K562 (cell line): ENCODE measurements around the gene SULT2B1.

ENCODE experiments used
- BRCA1 ChIP-seq, 2 experiments: fragments of 450-650 bp in 1 of 2; sonication (generic) in 1 of 2; formaldehyde crosslinking in 1 of 2; IDR thresholded peaks; 2 replicates each; pipeline versions ENCODE4 v1.5.0 to v1.6.1; 2017 to 2020; ENCODE audit warnings: mild to moderate bottlenecking in 1 of 2, missing genetic modification reagents in 1 of 2
- CAMTA2 ChIP-seq: fragments of 250-450 bp; sonication (Bioruptor Pico); conservative IDR thresholded peaks from 2 replicates; pipeline ENCODE4 v1.5.1; 2022
- CEBPB ChIP-seq: fragments of 450-650 bp; IDR thresholded peaks from 2 replicates; pipeline ENCODE4 v1.6.1; 2016; ENCODE audit warnings: missing genetic modification characterization, missing compliant biosample characterization
- CTCF ChIP-seq, 3 experiments: IDR thresholded peaks in 2 of 3; conservative IDR thresholded peaks in 1 of 3; 2 replicates each; pipeline ENCODE4 v1.5.1; 2011 to 2012; ENCODE audit warnings: low read length in 3 of 3, mild to moderate bottlenecking in 3 of 3, control low read depth in 2 of 3, improper control_type of control experiment in 1 of 3, inconsistent platforms in 1 of 3, low read depth in 1 of 3, mixed read lengths in 1 of 3, moderate library complexity in 1 of 3; ENCODE audit not compliant: insufficient read depth in 2 of 3
- NR1H2 ChIP-seq: sonication (generic); formaldehyde crosslinking; IDR thresholded peaks from 2 replicates; pipeline ENCODE4 v1.4.0; 2020; ENCODE audit warnings: mild to moderate bottlenecking, missing genetic modification reagents
- PHF20 ChIP-seq: fragments of 450-650 bp; IDR thresholded peaks from 2 replicates; pipeline ENCODE4 v1.6.1; 2018; ENCODE audit not compliant: partially characterized antibody
- POLR2A ChIP-seq: fragments of 450-650 bp; conservative IDR thresholded peaks from 2 replicates; pipeline ENCODE4 v1.6.1; 2016
- ZFP36 ChIP-seq: fragments of 150-350 bp; IDR thresholded peaks from 2 replicates; pipeline ENCODE4 v1.6.1; 2018; ENCODE audit warnings: low read length, low read depth; ENCODE audit not compliant: partially characterized antibody
- ZFX ChIP-seq: sonication (generic); formaldehyde crosslinking; IDR thresholded peaks from 2 replicates; pipeline ENCODE4 v1.8.0; 2022; ENCODE audit warnings: mild to moderate bottlenecking, missing genetic modification reagents, moderate library complexity
- ZNF133 ChIP-seq: fragments of 250-450 bp; sonication (Bioruptor Pico); IDR thresholded peaks from 2 replicates; pipeline ENCODE4 v1.4.0; 2020; ENCODE audit warnings: mild to moderate bottlenecking
- ZNF274 ChIP-seq: IDR thresholded peaks from 2 replicates; pipeline ENCODE4 v1.6.1; 2011; ENCODE audit warnings: low read depth, mild to moderate bottlenecking, low read length, moderate library complexity, borderline replicate concordance
- ZNF318 ChIP-seq, 2 experiments: fragments of 450-650 bp; IDR thresholded peaks; 2 replicates each; pipeline ENCODE4 v1.6.1; 2016; ENCODE audit warnings: mild to moderate bottlenecking in 2 of 2, borderline replicate concordance in 1 of 2, low read depth in 1 of 2, moderate library complexity in 1 of 2

DNA sequence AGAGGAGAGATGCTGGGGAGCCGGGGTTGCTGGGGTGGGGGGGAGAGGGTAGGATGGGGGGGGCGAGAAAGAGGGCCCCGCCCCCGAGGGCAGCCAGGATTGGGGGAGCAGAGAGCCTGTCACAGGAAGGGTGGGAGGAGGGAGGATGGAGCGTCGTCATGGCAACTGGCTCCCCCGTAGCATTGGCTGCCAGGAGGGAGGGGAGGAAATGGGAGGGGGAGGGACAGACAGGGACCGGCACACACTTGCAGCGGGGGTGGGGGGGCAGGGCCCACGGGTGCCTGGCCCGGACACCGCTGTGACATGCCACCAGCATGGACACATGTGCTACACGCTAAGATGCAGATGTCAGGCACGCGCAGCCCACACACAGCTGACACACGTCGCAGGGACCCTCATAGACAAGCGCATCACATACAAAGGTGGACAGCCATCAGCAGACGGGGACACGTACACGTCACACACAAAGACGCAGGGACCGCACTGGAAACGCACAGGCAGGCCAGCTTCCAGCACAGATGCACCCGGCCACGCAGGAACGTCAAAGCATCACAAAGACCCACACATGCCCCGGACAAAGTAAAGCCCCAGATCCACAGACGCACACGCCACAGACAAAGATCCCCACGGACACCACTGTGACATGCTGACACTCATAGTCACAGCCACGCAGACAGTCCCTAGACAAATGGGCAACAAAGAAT, 40.0 kb upstream of the SULT2B1 start, which contains the start of gene LMTK3:
- TF ChIP-seq ZNF133 (CRISPR knock-in tag), result no peak
- TF ChIP-seq ZNF274, result no peak
- TF ChIP-seq ZFP36, result no peak
- no peak for TF ChIP-seq ZFX (CRISPR knock-in tag)
- TF ChIP-seq BRCA1 (IDR thresholded peaks at IDR 0.05), result no peak
- TF ChIP-seq BRCA1 (CRISPR knock-in tag; IDR thresholded peaks at IDR 0.05), result no peak
- TF ChIP-seq NR1H2 (CRISPR knock-in tag), result no peak
- TF ChIP-seq PHF20, result no peak
- TF ChIP-seq CTCF (IDR thresholded peaks at IDR 0.05 in 2 of 3, conservative IDR thresholded peaks at IDR 0.05 in 1 of 3; ENCODE audit: insufficient read depth in 2 of 3, low read depth in 1 of 3, low read length in 3 of 3), result no peak
- TF ChIP-seq CAMTA2 (CRISPR knock-in tag), result no peak
- no peak for TF ChIP-seq POLR2A
- no peak for TF ChIP-seq CEBPB (tag)
- no peak for TF ChIP-seq ZNF318 (IDR thresholded peaks at IDR 0.05; ENCODE audit: borderline replicate concordance in 1 of 2, low read depth in 1 of 2)
